WTC11 (cell line): ENCODE measurements around the gene FNDC3A. TPM values are rescaled to one million over a fixed set of nuclear protein-coding genes. Genes with fewer than 3 reads are reported as not detected.

Source experiments
- ATF1 ChIP-seq: sonication (generic); formaldehyde crosslinking; IDR thresholded peaks from 2 replicates; pipeline ENCODE4 v1.8.1; 2023; ENCODE audit warnings: mild to moderate bottlenecking, moderate library complexity, missing genetic modification reagents
- CBFB ChIP-seq: sonication (generic); formaldehyde crosslinking; IDR thresholded peaks from 2 replicates; pipeline ENCODE4 v1.8.1; 2022; ENCODE audit warnings: mild to moderate bottlenecking, low read depth, missing genetic modification reagents
- ELF4 ChIP-seq: sonication (generic); formaldehyde crosslinking; IDR thresholded peaks from 2 replicates; pipeline ENCODE4 v1.8.1; 2022; ENCODE audit warnings: low read depth, mild to moderate bottlenecking, moderate library complexity, missing genetic modification reagents
- ETV6 ChIP-seq: sonication (generic); formaldehyde crosslinking; IDR thresholded peaks from 2 replicates; pipeline ENCODE4 v1.8.1; 2022; ENCODE audit warnings: mild to moderate bottlenecking, missing genetic modification reagents
- GABPB1 ChIP-seq: sonication (generic); formaldehyde crosslinking; IDR thresholded peaks from 2 replicates; pipeline ENCODE4 v1.8.1; 2023; ENCODE audit warnings: mild to moderate bottlenecking, missing genetic modification reagents
- MXD4 ChIP-seq: fragments of 250-450 bp; sonication (Bioruptor Pico); IDR thresholded peaks from 2 replicates; pipeline ENCODE4 v1.8.0; 2021; ENCODE audit warnings: mild to moderate bottlenecking, moderate library complexity, borderline replicate concordance
- NR2C2 ChIP-seq: sonication (generic); formaldehyde crosslinking; IDR thresholded peaks from 2 replicates; pipeline ENCODE4 v1.8.0; 2022; ENCODE audit warnings: mild to moderate bottlenecking, missing genetic modification reagents
- SMAD4 ChIP-seq: sonication (generic); formaldehyde crosslinking; IDR thresholded peaks from 2 replicates; pipeline ENCODE4 v1.8.0; 2022; ENCODE audit warnings: mild to moderate bottlenecking, missing genetic modification reagents
- SP1 ChIP-seq: sonication (generic); formaldehyde crosslinking; conservative IDR thresholded peaks from 2 replicates; pipeline ENCODE4 v1.8.1; 2022; ENCODE audit warnings: missing genetic modification reagents
- TCF7 ChIP-seq: sonication (generic); formaldehyde crosslinking; IDR thresholded peaks from 2 replicates; pipeline ENCODE4 v1.8.0; 2022; ENCODE audit warnings: mild to moderate bottlenecking, low read depth, missing genetic modification reagents, moderate library complexity
- TEAD4 ChIP-seq: sonication (generic); formaldehyde crosslinking; IDR thresholded peaks from 2 replicates; pipeline ENCODE4 v1.8.0; 2022; ENCODE audit warnings: mild to moderate bottlenecking, missing genetic modification reagents
- TP53 ChIP-seq: sonication (generic); formaldehyde crosslinking; IDR thresholded peaks from 2 replicates; pipeline ENCODE4 v1.8.1; 2023; ENCODE audit warnings: mild to moderate bottlenecking, missing genetic modification reagents
- ZNF121 ChIP-seq: sonication (generic); formaldehyde crosslinking; IDR thresholded peaks from 2 replicates; pipeline ENCODE4 v1.8.0; 2023; ENCODE audit warnings: missing genetic modification reagents
- total RNA-seq: library from RNA; stranded (reverse); gene quantifications from 3 replicates; pipeline ENCODE4 v1.2.3, GENCODE V29; 2021
- TF ChIP-seq, protein P1 (sequence below): sonication (generic); formaldehyde crosslinking; IDR thresholded peaks from 2 replicates; pipeline ENCODE4 v1.8.1; 2022; ENCODE audit warnings: low read depth, mild to moderate bottlenecking, moderate library complexity, missing genetic modification reagents, borderline replicate concordance
- TF ChIP-seq, protein P2 (sequence below): sonication (generic); formaldehyde crosslinking; IDR thresholded peaks from 2 replicates; pipeline ENCODE4 v1.8.0; 2022; ENCODE audit warnings: mild to moderate bottlenecking, missing genetic modification reagents
- TF ChIP-seq, protein P3 (sequence below): sonication (generic); formaldehyde crosslinking; IDR thresholded peaks from 2 replicates; pipeline ENCODE4 v1.8.0; 2022; ENCODE audit warnings: mild to moderate bottlenecking, missing genetic modification reagents
- TF ChIP-seq, protein P4 (sequence below): sonication (generic); formaldehyde crosslinking; IDR thresholded peaks from 2 replicates; pipeline ENCODE4 v1.8.1; 2023; ENCODE audit warnings: mild to moderate bottlenecking, missing genetic modification reagents, moderate library complexity
- TF ChIP-seq, protein P5 (sequence below): sonication (generic); formaldehyde crosslinking; IDR thresholded peaks from 2 replicates; pipeline ENCODE4 v1.8.1; 2022; ENCODE audit warnings: low read depth, missing genetic modification reagents, borderline replicate concordance
- TF ChIP-seq, protein P6 (sequence below): fragments of 250-450 bp; sonication (Bioruptor Pico); conservative IDR thresholded peaks from 2 replicates; pipeline ENCODE4 v1.9.0; 2021; ENCODE audit warnings: mild to moderate bottlenecking
- TF ChIP-seq, protein P7 (sequence below): fragments of 250-450 bp; sonication (Bioruptor Pico); IDR thresholded peaks from 2 replicates; pipeline ENCODE4 v1.8.0; 2021; ENCODE audit warnings: mild to moderate bottlenecking
- TF ChIP-seq, protein P8 (sequence below): fragments of 200-600 bp; IDR thresholded peaks from 2 replicates; pipeline ENCODE4 v1.8.0; 2022; ENCODE audit warnings: antibody characterized with exemption
- TF ChIP-seq, protein P9 (sequence below): sonication (generic); formaldehyde crosslinking; IDR thresholded peaks from 2 replicates; pipeline ENCODE4 v1.8.0; 2023; ENCODE audit warnings: missing genetic modification reagents, mild to moderate bottlenecking, borderline replicate concordance

Gene FNDC3A
- total RNA-seq, 1 experiment from 2014 or later: 24.8 TPM

DNA sequence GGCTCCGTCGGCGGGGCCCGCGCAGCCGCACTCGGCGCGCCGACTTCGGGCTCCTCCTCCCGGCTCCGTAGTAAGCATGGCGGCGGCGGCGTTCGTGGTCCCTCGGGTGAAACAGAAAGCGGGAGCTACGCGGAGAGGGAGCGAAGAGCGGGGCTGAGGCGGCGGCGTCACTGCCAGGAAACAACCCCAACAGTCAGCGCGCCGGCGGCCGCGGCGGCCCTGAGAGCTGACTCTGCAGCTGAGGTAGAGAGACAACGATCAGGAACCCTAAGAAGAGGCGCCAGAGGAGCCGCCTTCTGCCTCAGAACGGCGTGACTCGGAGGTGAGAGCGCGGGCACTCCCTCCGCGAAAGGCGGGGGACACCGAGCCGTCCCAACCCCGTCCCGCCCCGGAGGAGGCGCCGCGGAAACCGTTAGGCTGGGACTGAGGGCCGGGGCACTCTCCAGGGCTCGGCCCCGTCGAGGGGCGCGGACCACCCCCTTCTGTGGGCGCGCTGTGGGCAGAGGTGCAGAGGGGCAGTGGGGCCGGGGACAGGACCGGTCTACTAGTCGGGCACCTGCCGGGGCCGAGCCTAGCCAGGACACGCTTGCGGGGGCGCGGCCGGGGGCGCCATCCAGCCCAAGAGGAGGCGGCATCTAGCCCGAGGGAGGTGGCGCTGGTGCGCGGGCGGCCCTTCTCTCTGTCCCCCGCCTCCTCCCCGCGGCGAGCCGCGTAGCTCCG lies at the start of gene FNDC3A (continued):
- TF ChIP-seq TCF7 (CRISPR knock-in tag) (no peak), MXD4 (no peak), TEAD4 (CRISPR knock-in tag) (no peak), CBFB (CRISPR knock-in tag) (0 out of 2 replicates have a peak, but pooled peaks have one; percentile 11), TP53 (no peak), ETV6 (CRISPR knock-in tag) (0 out of 2 replicates have a peak, but pooled peaks have one; percentile 14), SMAD4 (CRISPR knock-in tag) (no peak), SP1 (CRISPR knock-in tag) (no peak; the same call in none of the 2 replicates), ZNF121 (CRISPR knock-in tag) (no peak), ATF1 (CRISPR knock-in tag) (no peak), GABPB1 (no peak), NR2C2 (CRISPR knock-in tag) (no peak), ELF4 (CRISPR knock-in tag) (no peak)
- TF ChIP-seq, protein P1, sequence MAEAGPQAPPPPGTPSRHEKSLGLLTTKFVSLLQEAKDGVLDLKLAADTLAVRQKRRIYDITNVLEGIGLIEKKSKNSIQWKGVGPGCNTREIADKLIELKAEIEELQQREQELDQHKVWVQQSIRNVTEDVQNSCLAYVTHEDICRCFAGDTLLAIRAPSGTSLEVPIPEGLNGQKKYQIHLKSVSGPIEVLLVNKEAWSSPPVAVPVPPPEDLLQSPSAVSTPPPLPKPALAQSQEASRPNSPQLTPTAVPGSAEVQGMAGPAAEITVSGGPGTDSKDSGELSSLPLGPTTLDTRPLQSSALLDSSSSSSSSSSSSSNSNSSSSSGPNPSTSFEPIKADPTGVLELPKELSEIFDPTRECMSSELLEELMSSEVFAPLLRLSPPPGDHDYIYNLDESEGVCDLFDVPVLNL: no peak
- TF ChIP-seq, protein P2, sequence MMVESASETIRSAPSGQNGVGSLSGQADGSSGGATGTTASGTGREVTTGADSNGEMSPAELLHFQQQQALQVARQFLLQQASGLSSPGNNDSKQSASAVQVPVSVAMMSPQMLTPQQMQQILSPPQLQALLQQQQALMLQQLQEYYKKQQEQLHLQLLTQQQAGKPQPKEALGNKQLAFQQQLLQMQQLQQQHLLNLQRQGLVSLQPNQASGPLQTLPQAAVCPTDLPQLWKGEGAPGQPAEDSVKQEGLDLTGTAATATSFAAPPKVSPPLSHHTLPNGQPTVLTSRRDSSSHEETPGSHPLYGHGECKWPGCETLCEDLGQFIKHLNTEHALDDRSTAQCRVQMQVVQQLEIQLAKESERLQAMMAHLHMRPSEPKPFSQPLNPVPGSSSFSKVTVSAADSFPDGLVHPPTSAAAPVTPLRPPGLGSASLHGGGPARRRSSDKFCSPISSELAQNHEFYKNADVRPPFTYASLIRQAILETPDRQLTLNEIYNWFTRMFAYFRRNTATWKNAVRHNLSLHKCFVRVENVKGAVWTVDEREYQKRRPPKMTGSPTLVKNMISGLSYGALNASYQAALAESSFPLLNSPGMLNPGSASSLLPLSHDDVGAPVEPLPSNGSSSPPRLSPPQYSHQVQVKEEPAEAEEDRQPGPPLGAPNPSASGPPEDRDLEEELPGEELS (CRISPR knock-in tag): no peak
- TF ChIP-seq, protein P3, sequence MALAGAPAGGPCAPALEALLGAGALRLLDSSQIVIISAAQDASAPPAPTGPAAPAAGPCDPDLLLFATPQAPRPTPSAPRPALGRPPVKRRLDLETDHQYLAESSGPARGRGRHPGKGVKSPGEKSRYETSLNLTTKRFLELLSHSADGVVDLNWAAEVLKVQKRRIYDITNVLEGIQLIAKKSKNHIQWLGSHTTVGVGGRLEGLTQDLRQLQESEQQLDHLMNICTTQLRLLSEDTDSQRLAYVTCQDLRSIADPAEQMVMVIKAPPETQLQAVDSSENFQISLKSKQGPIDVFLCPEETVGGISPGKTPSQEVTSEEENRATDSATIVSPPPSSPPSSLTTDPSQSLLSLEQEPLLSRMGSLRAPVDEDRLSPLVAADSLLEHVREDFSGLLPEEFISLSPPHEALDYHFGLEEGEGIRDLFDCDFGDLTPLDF (CRISPR knock-in tag): no peak; the same call in 1 of the 2 replicates
- TF ChIP-seq, protein P4, sequence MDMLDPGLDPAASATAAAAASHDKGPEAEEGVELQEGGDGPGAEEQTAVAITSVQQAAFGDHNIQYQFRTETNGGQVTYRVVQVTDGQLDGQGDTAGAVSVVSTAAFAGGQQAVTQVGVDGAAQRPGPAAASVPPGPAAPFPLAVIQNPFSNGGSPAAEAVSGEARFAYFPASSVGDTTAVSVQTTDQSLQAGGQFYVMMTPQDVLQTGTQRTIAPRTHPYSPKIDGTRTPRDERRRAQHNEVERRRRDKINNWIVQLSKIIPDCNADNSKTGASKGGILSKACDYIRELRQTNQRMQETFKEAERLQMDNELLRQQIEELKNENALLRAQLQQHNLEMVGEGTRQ (CRISPR knock-in tag): no peak
- TF ChIP-seq, protein P5, sequence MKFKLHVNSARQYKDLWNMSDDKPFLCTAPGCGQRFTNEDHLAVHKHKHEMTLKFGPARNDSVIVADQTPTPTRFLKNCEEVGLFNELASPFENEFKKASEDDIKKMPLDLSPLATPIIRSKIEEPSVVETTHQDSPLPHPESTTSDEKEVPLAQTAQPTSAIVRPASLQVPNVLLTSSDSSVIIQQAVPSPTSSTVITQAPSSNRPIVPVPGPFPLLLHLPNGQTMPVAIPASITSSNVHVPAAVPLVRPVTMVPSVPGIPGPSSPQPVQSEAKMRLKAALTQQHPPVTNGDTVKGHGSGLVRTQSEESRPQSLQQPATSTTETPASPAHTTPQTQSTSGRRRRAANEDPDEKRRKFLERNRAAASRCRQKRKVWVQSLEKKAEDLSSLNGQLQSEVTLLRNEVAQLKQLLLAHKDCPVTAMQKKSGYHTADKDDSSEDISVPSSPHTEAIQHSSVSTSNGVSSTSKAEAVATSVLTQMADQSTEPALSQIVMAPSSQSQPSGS (CRISPR knock-in tag): no peak
- TF ChIP-seq, protein P6, sequence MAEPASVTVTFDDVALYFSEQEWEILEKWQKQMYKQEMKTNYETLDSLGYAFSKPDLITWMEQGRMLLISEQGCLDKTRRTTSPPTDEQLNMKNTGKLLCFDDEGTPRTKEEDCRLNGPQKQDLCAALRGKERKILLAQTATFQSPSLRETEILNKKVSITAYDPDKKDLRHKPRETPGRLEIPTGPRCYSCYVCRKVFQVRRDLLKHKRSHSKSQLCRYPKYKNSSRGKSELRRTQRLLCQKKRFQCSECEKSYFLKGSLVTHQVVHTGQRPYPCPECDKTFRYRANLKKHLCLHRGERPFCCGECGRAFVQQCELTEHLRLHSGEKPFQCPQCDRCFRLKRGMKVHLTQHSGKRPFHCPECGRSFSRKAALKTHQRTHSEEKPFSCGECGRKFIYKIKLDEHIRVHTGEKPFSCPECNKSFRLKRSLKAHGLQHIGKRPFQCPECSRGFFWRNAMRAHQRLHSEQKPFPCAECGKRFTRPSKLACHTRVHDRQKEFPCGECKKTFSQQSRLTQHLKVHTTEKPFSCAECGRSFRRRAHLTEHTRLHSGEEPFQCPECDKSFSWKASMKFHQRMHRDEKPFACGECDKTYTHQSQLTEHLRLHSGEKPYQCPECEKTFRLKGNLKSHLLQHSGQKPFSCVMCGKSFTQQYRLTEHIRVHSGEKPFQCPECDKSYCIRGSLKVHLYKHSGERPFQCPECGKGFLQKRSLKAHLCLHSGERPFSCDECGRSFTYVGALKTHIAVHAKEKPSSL (CRISPR knock-in tag): no peak
- TF ChIP-seq, protein P7, sequence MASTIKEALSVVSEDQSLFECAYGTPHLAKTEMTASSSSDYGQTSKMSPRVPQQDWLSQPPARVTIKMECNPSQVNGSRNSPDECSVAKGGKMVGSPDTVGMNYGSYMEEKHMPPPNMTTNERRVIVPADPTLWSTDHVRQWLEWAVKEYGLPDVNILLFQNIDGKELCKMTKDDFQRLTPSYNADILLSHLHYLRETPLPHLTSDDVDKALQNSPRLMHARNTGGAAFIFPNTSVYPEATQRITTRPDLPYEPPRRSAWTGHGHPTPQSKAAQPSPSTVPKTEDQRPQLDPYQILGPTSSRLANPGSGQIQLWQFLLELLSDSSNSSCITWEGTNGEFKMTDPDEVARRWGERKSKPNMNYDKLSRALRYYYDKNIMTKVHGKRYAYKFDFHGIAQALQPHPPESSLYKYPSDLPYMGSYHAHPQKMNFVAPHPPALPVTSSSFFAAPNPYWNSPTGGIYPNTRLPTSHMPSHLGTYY (CRISPR knock-in tag): no peak
- TF ChIP-seq, protein P8, sequence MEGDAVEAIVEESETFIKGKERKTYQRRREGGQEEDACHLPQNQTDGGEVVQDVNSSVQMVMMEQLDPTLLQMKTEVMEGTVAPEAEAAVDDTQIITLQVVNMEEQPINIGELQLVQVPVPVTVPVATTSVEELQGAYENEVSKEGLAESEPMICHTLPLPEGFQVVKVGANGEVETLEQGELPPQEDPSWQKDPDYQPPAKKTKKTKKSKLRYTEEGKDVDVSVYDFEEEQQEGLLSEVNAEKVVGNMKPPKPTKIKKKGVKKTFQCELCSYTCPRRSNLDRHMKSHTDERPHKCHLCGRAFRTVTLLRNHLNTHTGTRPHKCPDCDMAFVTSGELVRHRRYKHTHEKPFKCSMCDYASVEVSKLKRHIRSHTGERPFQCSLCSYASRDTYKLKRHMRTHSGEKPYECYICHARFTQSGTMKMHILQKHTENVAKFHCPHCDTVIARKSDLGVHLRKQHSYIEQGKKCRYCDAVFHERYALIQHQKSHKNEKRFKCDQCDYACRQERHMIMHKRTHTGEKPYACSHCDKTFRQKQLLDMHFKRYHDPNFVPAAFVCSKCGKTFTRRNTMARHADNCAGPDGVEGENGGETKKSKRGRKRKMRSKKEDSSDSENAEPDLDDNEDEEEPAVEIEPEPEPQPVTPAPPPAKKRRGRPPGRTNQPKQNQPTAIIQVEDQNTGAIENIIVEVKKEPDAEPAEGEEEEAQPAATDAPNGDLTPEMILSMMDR: no peak
- TF ChIP-seq, protein P9, sequence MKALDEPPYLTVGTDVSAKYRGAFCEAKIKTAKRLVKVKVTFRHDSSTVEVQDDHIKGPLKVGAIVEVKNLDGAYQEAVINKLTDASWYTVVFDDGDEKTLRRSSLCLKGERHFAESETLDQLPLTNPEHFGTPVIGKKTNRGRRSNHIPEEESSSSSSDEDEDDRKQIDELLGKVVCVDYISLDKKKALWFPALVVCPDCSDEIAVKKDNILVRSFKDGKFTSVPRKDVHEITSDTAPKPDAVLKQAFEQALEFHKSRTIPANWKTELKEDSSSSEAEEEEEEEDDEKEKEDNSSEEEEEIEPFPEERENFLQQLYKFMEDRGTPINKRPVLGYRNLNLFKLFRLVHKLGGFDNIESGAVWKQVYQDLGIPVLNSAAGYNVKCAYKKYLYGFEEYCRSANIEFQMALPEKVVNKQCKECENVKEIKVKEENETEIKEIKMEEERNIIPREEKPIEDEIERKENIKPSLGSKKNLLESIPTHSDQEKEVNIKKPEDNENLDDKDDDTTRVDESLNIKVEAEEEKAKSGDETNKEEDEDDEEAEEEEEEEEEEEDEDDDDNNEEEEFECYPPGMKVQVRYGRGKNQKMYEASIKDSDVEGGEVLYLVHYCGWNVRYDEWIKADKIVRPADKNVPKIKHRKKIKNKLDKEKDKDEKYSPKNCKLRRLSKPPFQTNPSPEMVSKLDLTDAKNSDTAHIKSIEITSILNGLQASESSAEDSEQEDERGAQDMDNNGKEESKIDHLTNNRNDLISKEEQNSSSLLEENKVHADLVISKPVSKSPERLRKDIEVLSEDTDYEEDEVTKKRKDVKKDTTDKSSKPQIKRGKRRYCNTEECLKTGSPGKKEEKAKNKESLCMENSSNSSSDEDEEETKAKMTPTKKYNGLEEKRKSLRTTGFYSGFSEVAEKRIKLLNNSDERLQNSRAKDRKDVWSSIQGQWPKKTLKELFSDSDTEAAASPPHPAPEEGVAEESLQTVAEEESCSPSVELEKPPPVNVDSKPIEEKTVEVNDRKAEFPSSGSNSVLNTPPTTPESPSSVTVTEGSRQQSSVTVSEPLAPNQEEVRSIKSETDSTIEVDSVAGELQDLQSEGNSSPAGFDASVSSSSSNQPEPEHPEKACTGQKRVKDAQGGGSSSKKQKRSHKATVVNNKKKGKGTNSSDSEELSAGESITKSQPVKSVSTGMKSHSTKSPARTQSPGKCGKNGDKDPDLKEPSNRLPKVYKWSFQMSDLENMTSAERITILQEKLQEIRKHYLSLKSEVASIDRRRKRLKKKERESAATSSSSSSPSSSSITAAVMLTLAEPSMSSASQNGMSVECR (CRISPR knock-in tag): no peak
